CMK (cell line): Measurements from ENCODE around the gene NT5DC4.

ENCODE experiments used
- DNase-seq: peaks from one replicate; pipeline ENCODE4 v3.0.0-alpha.2; 2010; ENCODE audit warnings: low read depth

NT5DC4 gene

DNA sequence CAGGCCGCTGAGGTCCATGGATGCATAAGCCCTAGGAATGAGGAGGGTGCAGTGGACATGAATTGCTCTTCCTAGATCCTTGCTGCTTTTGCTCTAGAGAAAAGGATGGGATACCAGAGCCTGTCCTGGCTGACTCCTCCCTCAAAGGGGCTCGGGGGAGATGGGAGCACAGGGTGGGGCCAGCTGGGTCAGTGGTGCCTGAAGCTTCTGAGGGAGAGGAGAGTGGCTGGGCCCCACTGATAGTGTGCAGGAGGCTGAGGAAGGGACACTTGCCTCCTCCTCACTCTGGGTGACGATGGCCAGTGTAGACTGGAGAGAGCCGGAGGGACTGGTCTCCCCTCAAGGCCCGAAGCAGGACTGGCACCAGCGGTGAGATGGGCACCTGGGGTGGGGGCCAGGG lies at the start of gene NT5DC4:
NT5DC4 (plus strand) TSS at position 236 of the 400 bp plus-strand sequence; CDS start at position 296, 60 bp downstream.
- no peak for DNase-seq

DNA sequence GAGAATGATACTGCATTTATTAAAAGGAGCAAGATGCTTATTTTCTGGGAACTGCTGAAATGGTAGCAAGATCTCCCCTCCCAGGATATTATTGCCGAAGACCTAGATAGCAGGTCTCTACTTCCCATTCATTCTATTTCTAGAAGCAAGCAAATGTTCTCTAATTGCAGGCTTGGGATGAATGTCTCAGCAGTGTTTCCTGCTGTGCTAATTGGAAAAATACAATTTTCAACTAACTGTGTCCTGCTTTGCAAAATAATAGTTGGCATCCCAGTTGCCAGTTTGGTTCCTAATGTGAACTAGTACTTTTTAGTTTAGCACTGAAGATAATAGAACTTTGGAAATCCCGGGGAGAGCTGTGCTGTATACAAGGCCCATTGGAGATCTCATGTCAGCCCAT lies 49.0 kb upstream of the NT5DC4 start:
- no peak for DNase-seq

DNA sequence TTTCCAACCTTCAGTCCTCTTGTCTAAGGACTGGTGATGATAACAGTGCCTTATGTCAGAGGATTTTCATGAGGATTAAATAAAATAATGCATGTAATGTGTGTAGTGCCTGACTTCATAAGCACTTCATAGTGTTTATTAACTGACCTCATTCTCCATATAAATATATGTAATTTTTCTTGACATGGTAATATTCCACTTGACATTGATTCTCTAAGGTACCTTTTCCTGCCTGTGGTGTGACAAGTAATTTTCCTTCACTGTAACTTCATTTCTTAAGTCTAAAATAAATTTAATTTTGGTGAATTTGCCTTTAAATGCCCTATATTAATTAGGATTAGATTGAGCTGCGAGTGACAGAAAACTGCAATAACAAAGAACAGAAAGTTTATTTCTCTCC lies 47.8 kb upstream of the NT5DC4 start:
- no peak for DNase-seq

DNA sequence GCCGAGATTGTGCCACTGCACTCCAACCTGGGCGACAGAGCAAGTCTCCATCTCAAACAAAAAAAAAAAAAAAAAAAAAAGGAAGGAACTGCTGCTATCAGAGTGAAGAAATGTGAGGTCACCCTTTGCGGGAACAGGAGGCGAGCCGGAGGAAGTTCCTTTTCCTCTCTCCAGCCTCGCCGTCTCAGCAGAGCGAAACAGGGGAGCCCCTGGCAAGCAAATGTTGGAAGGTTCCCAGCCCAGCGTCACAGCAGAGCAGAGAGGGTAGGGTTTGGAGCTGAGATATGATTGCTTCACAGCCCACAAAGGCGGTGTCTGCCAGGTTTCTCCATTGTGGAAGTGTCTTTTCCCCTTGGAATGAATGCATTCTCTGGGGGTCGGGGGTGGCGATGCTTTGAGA lies 46.6 kb upstream of the NT5DC4 start:
- peak; percentile 54 for DNase-seq

DNA sequence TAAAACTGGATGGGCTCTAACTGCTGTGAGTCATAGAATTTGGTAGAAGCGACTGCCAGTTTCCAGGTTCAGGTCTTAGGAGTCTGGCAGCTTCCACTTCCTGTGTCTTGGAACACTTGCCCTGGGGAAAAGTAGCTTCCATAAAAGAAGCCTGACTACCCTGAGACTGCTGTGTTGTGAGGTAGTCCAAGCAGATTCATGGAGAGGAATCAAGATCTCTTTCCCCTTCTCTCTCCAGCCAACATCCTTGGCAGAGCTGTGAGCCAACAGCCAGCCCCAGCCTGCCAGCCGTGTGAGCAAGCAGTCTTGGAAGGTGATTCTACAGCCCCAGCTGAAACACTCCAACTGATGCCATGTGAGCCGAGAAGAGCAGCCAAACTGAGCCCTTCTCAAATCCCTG lies 41.3 kb upstream of the NT5DC4 start:
- no peak for DNase-seq

DNA sequence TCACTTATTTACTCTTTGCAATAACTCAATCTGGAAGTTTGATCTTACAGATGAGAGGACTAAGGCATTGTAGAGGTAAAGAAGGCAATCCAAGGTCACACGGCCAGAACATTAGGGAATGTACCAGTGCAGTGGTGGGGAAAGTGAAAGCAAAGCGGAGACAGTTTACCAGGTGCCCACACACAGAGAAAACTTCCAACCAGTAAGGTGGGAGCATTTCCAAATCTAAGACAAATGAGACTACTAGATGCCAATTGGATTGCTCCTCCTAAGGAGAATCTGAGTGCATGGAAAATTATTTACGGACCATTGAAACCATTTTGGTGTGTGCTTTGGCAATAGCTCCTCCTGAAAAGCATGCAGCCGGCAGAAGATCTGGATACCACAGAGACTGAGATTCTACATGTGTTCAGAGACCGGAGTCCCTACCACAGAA lies 40.1 kb upstream of the NT5DC4 start:
- DNase-seq: no peak

DNA sequence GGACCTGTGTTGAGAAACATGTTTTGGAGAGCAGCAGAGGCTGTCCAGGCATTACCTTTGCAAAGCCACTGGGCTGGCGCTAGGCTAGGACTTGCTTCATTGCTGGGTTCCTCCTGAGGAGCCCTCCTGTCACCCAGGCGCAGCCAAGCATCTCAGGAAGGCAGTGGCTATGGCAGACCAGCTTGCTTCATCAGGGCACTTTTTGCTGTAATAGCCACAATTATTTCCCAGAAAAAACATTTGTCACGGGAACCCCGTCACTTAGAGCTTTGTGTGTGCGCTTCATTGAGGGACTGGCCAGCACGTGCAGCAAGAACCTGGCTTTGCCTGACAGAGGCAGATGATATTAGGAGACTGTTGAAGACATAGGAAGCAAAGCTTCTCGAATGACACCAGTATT lies 38.7 kb upstream of the NT5DC4 start:
- no peak for DNase-seq

DNA sequence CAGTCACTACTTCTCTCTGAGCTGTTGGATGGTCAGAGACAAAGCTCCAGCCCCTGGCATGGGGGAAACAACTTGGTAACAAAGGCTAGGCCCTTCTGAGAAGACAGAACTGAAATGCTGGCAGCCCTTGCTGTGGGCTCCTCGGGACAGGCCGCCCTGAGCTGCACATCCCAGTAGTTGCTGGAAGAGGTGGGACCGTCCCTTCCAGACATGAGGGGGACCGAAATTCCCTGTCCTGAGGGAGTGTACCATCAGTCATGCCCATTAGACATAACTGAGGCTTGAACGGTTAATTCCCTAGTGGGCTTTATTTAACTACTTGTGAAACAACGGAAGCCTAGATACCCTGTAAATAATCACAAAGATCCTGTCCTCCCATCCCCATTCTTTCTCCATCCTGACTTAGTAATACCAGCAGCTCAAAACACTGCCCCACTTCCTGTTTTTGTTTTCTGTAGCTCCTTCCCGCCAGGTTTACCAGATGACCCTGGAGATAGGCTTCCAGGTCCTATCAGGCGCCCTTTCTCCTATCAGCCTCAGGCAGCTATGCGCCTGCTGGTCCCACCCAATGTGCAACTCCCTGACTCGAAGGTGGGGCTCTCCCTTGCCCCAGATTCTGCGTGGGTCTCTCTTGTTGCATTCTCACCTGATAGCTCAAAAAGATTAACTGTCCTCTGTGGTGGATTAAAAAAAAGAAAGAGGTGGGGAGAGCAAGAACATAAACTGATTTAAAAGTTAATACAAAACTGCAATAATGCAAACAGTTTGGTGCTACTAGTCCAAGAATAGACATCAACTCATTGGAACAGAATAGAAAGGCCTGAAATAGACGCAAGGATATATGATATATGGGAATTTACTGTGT lies 37.0 kb upstream of the NT5DC4 start:
- peak; percentile 80 for DNase-seq

DNA sequence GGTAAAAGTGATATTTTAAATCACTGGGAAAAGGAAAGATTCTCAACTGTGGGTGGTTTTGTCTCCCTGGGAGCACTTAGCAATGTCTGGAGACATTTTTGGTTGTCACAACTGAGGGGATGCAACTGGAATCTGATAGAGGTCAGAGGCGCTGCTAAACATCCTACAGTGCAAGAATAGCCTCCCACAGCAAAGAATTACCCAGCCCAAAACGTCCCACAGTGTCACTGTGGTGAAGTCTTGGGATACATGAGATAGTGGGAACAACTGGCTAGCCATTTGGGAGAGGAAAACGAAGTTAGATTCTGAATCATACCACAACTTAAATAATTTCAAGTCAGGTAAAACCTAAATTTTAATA lies 36.4 kb upstream of the NT5DC4 start:
- no peak for DNase-seq

DNA sequence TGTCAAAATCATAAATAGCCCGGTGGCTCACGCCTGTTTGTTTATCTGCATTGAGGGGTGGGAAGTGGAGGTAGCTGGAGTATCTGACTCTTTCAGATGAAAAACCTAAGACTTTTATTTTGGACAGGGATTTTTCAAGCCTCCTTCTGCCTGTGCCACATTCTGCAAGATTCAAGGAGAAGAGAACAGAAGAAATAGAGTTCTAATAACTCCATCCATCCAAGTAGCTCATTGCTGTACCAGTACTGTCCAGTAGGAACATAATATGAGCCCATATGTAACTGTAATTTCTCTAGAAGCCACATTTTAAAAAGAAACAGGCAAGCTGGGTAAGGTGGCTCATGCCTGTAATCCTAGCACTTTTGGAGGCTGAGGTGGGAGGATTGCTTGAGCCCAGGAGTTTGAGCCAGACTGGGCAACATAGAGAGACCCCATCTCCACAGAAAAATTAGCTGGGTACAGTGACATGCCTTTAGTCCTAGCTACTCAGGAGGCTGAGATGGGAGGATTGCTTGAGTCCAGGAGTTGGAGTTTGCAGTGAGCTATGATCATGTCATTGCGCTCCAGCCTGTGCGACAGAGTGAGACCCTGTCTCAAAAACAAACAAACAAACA lies 35.4 kb upstream of the NT5DC4 start:
- no peak for DNase-seq

DNA sequence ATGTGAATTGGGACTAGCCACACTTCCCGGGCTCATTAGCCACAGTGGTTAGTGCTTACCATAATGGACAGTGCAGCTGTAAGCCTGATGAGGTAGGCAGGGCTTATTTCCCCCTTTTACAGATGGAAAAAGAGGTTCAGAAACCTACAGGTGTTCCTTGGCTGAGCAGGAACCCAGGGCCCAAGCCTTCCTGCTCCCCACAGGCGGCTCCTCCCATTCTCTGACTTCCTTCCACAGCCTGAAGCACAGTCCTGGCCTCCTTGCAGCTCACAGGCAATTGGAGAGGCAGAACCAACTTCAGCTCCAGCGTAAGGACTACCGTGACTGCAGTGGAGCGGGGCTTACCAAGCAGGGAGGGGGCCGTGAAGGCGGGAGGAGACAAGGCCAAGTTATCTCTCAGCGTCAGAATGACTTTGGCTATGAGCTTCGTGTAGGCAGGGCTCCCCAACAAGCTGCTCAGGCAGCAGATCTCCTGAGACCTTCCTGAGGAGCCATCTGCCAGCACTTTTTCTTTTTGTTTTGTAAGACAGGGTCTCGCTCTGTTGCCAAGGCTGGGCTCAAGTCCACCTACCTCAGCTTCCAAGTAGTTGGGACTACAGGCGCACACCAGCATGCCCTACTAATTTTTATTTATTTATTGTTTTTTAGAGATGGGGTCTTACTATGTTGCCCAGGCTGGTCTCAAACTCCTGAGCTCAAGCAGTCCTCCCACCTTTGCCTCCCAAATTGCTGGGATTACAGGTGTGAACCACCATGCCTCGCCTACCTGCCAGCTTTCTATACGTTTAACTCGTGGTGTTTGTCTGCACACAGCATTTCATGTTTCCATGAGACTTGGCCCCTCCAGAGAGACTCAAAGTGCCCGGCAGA lies 34.2 kb upstream of the NT5DC4 start:
- DNase-seq: peak; percentile 49

DNA sequence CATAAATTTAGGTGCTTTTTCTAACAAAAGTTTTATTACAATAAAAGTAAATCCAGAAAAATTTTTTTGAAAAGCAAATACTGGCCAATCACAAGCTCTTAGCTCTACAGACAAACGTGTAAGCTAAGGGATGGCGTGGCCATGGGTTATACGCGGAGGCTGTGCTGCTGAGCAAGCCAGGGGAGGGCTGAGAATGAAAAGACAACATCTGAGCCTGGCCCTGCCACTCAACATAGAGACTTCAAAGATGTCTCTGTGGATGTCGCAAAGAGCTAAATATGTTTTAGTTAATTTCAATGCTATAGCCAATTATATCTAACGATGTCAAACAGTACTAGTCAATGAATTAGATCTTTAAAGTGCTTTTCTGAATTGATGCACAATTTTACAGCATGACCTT lies 33.3 kb upstream of the NT5DC4 start:
- DNase-seq: no peak

DNA sequence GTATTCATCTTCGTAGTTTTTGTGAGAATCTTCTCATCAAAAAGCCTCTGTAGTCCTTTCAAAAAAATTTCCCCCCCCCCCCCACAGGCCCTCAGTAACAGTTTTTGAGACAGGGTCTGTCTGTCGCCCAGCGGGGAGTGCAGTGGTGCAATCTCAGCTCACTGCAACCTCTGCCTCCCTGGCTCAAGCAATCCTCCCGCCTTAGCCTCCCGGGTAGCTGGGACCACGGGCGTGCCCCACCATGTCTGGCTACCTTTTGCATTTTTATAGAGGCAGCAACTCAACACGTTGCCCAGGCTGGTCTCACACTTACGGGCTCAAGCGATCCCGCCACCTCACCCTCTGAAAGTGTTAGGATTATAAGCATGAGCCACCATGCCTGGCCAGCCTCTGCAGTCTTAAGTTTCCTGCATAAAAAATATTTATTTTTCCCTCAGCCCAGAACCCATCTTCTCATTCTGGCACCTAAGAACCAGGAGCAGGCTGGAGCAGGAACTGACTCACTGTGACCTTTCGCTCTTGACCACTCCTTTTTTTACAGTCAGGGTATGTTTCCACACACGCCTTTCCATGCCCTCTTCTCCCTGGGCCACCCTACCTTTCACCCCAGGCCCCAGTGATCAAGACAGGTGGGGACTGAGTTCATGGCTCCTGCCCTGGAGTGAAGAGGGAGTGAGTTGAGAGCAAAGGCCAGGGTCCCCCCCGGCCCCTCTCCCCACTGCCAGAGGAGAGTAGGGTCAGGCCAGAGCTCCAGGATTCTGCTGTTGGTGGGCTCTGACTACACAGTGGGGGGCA lies 32.5 kb upstream of the NT5DC4 start:
- DNase-seq: no peak

DNA sequence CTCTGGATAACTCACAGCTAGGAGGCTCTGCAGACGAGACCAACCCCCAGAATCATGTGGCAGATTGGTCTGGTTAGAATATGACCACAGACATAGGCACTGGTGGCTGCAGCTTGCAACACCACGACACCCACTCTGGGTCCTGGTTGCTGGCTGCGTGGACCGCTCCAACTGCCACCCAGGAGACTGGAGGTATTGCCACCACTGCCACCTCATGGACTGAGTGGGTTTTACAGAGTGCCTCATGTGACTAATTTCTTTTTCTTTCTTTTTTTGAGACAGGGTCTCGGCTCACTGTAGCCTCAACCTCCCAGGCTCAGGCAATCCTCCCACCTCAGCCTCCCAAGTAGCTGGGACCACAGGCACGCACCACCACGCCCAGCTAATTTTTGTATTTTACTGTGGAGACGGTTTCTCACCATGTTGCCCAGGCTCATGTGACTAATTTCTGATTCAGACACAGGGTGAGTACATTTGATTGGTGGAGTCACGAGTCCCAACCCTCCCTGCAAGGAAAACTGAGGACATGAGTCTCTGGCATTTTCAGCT lies 29.9 kb upstream of the NT5DC4 start:
- DNase-seq: no peak

DNA sequence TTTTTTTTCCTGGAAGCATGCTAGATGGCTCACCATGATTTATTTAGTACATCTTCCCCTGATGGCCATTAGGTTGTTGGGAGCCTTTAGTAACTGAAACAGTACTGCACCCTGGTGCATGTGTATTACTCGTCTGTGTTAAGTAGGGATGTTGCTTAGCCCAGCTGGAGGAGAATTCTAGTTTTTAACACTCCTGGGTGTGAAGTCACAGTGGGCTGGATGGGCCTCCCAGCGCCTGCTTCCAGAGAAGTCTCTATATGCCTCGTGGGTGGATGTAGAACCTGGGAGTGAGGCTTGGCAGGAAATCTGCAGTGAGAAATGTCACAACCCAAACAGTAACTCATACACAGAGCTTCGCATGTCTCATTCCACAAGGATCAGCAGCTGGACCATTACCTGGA lies 28.9 kb upstream of the NT5DC4 start:
- no peak for DNase-seq

DNA sequence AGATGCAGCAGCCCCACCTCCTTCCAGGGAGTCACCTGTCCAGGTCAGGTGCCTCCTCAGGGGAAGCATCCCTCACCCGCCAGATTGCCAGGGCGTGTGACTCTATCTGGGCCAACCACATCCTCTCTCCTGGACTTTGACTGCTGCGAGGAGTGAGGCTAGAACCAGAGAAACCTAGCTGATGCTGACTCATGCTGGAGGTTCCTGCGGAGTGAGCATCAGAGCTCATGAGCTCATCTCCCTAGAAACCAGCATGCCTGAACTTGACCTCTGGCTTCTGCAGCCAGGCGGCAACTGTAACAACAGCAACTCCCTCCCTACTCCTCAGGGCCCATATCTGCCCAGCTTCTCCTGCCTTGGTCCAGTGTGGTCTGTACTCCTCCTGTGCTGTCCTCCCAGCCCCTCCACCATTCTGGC lies 28.3 kb upstream of the NT5DC4 start:
- peak; percentile 49 for DNase-seq

DNA sequence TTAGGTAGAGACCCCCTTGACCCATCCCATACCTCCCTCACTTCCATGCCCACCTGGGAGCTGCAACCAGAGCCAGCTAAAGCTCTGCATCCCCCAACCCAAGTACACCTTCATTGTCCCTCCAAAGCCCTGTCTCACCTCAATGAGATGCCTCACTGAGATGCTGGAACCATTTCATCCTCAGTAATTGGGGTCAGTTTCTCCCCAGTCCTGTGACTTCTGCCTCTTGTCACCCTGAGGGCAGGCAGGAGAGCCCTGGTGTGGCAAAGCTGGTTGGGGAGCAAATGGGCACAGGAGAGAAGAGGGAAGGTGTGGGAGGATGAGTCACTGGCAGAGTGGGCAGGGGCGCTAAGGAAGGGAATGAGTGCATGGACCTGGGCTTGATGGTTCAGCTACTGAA lies 27.9 kb upstream of the NT5DC4 start:
- no peak for DNase-seq

DNA sequence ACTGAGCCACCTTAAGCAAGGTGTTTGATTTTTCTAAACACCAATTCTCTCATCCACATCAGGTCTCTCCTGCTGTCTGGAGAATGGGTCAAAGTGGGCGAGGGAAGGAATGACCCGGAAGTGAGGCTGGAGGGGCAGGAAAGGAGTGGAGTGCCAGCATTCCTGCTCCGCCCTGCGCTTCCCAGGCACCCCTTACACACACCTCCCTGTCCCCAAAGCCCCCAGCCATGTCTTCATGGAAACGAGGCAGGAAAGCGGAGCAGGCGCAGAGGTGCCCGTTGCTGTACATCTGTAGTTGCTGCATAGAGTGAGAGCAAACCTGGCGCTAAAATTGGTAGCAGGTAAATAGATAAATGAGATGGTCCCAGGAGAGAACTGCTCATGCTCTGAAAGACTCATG lies 27.2 kb upstream of the NT5DC4 start:
- no peak for DNase-seq

DNA sequence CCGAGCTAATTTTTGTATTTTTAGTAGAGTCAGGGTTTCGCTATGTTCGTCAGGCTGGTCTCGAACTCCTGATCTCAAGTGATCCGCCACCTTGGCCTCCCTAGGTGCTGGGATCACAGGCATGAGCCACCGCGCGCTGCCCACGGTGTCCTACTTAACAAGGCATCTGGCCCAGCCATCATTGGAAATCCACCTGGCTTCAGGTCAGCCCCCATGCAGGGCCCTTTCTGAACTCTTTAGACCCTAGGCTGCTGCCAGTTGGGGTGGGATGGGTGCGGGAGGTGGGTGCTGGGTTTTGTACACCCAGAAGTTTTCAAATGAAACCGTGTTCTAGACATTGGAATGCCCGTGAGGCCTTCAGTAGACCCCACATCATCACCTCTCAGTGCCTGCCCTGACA lies 26.6 kb upstream of the NT5DC4 start:
- DNase-seq: no peak

DNA sequence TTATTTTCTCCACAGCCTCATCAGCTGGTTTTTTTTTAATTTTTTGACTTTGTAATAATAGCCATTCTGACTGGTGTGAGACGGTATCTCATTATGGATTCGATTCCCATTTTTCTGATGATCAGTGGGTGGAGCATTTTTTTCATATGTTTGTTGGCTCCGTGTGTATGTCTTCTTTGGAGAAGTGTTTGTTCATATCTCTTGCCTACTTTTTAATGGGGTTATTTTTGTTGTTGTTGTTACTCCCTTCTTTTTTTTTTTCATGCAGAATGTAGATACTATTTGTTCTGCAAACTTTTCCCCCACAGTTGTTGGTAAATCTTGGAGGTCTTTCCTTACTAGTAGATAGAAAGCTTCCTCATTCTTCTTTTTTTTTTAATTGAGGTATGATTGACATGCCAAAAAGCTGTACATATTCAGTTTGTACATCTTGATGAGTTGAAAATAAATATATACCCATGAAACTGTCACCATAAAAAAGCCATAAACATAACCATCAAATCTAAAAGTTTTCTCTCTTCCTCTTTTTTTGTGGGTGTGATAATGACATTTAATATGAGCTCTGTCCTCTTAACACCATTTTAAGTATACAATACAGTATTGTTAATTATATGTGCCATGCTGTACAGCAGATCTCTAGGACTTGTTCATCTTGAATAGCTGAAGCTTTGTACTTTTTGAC lies 21.8 kb upstream of the NT5DC4 start:
- no peak for DNase-seq
